Stimulated activated naive B cell treated with anti-CD40 and anti-IgM and Interleukin-4, amounts not matched to agents 10 μg/mL and 1 μg/mL and 100 μg/mL, for 72 hours (primary cell): ENCODE measurements around the gene HAUS2.

Source experiments
- ATAC-seq, 2 donors: fragments of 150-1000 bp; cut with Tn5 transposase; replicated peaks; 2 replicates each; pipeline ENCODE4 v1.10.0; 2021; ENCODE audit warnings: moderate library complexity in 1 of 2
- DNase-seq: peaks from one replicate; pipeline ENCODE4 v3.0.0; 2021
- H3K27ac Mint-ChIP-seq: one replicate; pipeline ENCODE4 v1.8.0; 2022; ENCODE audit warnings: mild to moderate bottlenecking, mixed read lengths
- H3K27me3 Mint-ChIP-seq, 2 donors: one replicate each; pipeline ENCODE4 v1.8.0; 2022; ENCODE audit warnings: mixed read lengths in 2 of 2
- H3K36me3 Mint-ChIP-seq, 2 donors: one replicate each; pipeline ENCODE4 v1.8.0; 2022; ENCODE audit warnings: mixed read lengths in 2 of 2, mild to moderate bottlenecking in 1 of 2
- H3K4me1 Mint-ChIP-seq, 2 donors: one replicate each; pipeline ENCODE4 v1.8.0; 2022; ENCODE audit warnings: mixed read lengths in 2 of 2, mild to moderate bottlenecking in 1 of 2
- H3K4me3 Mint-ChIP-seq, 2 donors: one replicate each; pipeline ENCODE4 v1.8.0; 2022; ENCODE audit warnings: mild to moderate bottlenecking in 2 of 2, mixed read lengths in 2 of 2, moderate library complexity in 1 of 2
- H3K9me3 Mint-ChIP-seq, 2 donors: one replicate each; pipeline ENCODE4 v1.8.0; 2022; ENCODE audit warnings: mixed read lengths in 2 of 2, mild to moderate bottlenecking in 1 of 2

The HAUS2 gene

GRCh38 chr15:42548249-42549031 lies at the start of gene HAUS2, which contains the start of gene LRRC57:
Gene HAUS2, plus strand, starts transcription at chr15:42548838. Its CDS starts 35 bp downstream, at chr15:42548873.
Gene LRRC57, minus strand, starts transcription at chr15:42548793. Its CDS starts 359 bp downstream, at chr15:42548434.
- H3K4me1 Mint-ChIP-seq: peaks cover 25 to 56% of the 10 kb centered on the region in 2 donors
- H3K27ac Mint-ChIP-seq: peak within 1 kb of the TSS; percentile 96
- ATAC-seq: peak; percentile 90 to 93
- H3K27me3 Mint-ChIP-seq: no peaks in the 10 kb centered on the region
- H3K4me3 Mint-ChIP-seq: peak within 1 kb of the TSS; percentile 94 to 95
- no peaks in the 10 kb centered on the region for H3K9me3 Mint-ChIP-seq
- peak; percentile 82 for DNase-seq
- H3K36me3 Mint-ChIP-seq: peaks cover 13 to 29% of the 10 kb centered on the region in 2 donors

DNA sequence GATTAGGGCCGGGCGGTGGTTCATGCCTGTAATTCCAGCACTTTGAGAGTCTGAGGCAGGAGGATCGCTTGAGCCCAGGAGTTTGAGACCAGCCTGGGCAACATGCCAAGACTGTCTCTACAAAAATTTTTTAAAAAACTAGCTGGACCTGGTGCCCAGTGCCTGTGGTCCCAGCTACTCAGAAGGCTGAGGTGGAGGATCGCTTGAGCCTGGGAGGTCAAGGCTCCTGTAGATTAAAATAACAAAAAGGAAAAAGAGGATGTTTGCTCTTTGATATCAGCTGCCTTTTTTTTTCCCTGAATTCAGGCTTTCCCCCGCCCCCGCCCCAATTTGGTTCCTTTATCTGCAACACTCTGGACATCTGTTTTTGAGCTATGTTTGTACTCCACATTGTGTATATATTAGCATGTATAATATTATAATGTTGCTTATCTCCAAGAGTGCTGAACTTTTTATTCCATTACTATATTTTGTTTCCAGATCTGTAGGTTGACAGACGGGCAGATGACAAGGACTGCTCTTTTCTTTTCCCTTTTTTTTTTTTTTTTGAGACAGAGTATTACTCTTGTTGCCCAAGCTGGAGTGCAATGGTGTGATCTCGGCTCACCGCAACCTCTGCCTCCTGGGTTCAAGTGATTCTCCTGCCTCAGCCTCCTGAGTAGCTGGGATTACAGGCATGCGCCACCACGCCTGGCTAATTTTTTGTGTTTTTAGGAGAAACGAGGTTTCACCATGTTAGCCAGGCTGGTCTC lies 48.6 kb upstream of the HAUS2 start:
- Mint-ChIP-seq H3K27me3 (no peaks in the 10 kb centered on the region), H3K4me3 (peak overlapping the region; percentile 19 to 28), H3K9me3 (no peaks in the 10 kb centered on the region), H3K27ac (peak overlapping the region; percentile 85), H3K4me1 (peaks cover 37 to 87% of the 10 kb centered on the region in 2 donors), H3K36me3 (peaks cover 14 to 22% of the 10 kb centered on the region in 2 donors)
- no peak for ATAC-seq
- DNase-seq: no peak

DNA sequence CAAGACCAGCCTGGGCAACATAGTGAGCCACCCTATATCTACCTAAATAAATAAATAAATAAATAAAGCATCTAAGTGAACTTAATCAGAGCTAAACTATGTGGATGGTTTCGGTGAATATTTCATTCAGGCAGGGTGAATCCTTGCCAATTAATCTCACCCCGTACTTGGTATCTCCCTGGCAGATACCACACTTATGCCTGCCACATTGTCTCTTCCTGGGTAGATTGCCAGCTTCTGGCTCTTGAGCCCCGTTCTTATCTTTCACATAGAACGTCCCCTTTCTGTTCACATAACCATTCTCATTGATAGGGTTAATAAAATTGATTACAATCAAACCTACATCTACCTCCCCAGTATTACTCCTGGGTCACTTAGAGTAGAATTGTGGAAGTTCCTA lies 46.2 kb upstream of the HAUS2 start:
- Mint-ChIP-seq H3K27me3 (no peaks in the 10 kb centered on the region), H3K9me3 (no peaks in the 10 kb centered on the region), H3K36me3 (peaks cover 11 to 17% of the 10 kb centered on the region in 2 donors), H3K4me1 (peaks cover 32 to 73% of the 10 kb centered on the region in 2 donors), H3K27ac (peak overlapping the region; percentile 31), H3K4me3 (no peak overlapping the region)
- DNase-seq (no peak), ATAC-seq (no peak)

DNA sequence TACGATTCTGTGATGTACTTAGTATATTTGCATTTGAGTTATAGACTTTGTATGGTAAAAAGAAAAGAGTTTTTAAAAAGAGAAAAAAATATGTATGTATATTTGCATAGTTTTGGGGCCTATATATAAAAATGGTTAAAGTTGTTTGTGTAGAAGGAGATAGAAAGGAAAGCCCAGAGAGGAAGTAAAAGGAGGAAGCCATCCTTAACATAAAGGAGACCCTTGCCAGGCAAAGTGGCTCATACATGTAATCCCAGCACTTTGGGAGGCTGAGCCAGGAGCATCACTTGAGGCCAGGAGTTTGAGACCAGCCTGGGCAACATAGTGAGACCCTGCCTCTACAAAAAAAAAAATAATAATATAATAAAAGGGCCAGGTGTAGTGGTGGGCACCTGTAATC lies 44.8 kb upstream of the HAUS2 start:
- H3K27ac Mint-ChIP-seq: no peak overlapping the region
- DNase-seq (no peak), ATAC-seq (peak; percentile 30 to 37)
- H3K4me3 Mint-ChIP-seq: peak overlapping the region; percentile 25 to 46
- H3K4me1 Mint-ChIP-seq: peaks cover 21 to 70% of the 10 kb centered on the region in 2 donors
- peaks cover 9 to 17% of the 10 kb centered on the region in 2 donors for H3K36me3 Mint-ChIP-seq
- H3K9me3 Mint-ChIP-seq: no peaks in the 10 kb centered on the region
- no peaks in the 10 kb centered on the region for H3K27me3 Mint-ChIP-seq

DNA sequence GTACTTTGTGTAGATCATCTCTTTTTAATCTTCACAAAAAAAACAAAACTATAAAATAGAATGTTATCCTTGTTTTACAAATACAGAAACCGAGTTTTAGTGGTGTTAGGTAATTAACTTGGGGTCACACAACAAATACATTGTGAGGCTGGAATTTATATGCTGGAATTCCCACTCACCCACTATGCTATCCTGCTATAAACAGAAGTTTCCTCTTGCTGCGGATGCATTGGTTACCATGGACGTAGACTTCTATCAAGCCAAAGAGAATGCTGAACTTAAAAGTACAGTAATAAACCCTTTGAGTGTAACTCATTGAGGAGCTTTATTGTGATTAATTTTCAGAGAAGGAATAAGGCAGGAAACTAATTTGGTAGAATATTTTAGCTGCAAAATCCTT lies 44.0 kb upstream of the HAUS2 start:
- Mint-ChIP-seq H3K4me3 (no peak overlapping the region), H3K27me3 (no peaks in the 10 kb centered on the region), H3K27ac (no peak overlapping the region), H3K4me1 (peaks cover 19 to 65% of the 10 kb centered on the region in 2 donors), H3K36me3 (peaks cover 6 to 15% of the 10 kb centered on the region in 2 donors), H3K9me3 (no peaks in the 10 kb centered on the region)
- no peak for DNase-seq
- ATAC-seq: peak in 1 of 2 donors; percentile 10

GRCh38 chr15:42507514-42507913 lies 41.1 kb upstream of the HAUS2 start:
- Mint-ChIP-seq H3K4me3 (no peak overlapping the region), H3K9me3 (no peaks in the 10 kb centered on the region), H3K36me3 (peaks cover 14 to 21% of the 10 kb centered on the region in 2 donors), H3K27me3 (no peaks in the 10 kb centered on the region), H3K27ac (no peak overlapping the region), H3K4me1 (peaks cover 24 to 53% of the 10 kb centered on the region in 2 donors)
- DNase-seq (no peak), ATAC-seq (no peak)

GRCh38 chr15:42508263-42508690 lies 40.4 kb upstream of the HAUS2 start:
- Mint-ChIP-seq H3K4me1 (peaks cover 24 to 45% of the 10 kb centered on the region in 2 donors), H3K36me3 (peaks cover 17 to 24% of the 10 kb centered on the region in 2 donors), H3K27me3 (no peaks in the 10 kb centered on the region), H3K27ac (peak overlapping the region; percentile 42), H3K9me3 (no peaks in the 10 kb centered on the region), H3K4me3 (no peak overlapping the region)
- DNase-seq: no peak
- ATAC-seq: no peak

DNA sequence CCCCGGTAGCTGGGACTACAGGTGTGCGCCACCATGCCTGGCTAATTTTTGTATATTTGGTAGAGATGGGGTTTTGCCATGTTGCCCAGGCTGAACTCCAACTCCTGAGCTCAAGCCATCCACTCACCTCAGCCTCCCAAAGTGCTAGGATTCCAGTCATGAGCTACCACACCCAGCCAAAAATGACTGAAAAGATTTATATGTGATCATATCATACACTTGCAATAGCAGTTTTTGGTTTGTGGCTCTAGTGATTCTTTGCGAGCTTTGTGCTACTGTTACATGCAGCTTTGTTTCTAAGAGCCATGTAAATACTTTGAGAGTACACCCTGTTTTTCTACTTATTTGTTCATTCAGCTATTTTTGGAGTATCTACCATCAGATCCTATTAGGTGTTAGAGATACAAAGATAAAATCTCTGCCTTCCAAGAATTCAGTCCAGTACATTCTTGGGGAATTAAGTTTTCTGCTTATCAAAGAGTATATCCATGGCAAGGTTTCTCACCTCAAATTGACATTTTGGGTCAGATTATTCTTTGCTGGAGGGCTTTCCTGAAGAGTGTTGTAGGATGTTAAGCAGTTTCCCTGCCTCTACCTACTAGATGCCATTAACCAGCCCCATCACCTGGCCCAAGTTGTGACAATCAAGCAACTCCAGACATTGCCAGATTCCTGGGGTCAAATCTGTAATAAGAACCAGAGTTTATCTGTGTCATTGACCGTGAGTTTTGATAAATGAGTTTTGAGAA lies 38.2 kb upstream of the HAUS2 start:
- no peak for DNase-seq
- Mint-ChIP-seq H3K9me3 (no peaks in the 10 kb centered on the region), H3K36me3 (peaks cover 24 to 37% of the 10 kb centered on the region in 2 donors), H3K4me3 (no peak overlapping the region), H3K4me1 (peaks cover 18 to 30% of the 10 kb centered on the region in 2 donors), H3K27me3 (no peaks in the 10 kb centered on the region), H3K27ac (no peak overlapping the region)
- ATAC-seq: no peak

GRCh38 chr15:42511007-42511391 lies 37.6 kb upstream of the HAUS2 start:
- Mint-ChIP-seq H3K4me1 (peaks cover 17 to 27% of the 10 kb centered on the region in 2 donors), H3K9me3 (no peaks in the 10 kb centered on the region), H3K4me3 (peak overlapping the region in 1 of 2 donors; percentile 6), H3K36me3 (peaks cover 28 to 42% of the 10 kb centered on the region in 2 donors), H3K27me3 (no peaks in the 10 kb centered on the region), H3K27ac (no peak overlapping the region)
- ATAC-seq: no peak
- DNase-seq: no peak

GRCh38 chr15:42523331-42523730 lies 25.3 kb upstream of the HAUS2 start:
- no peak overlapping the region for H3K4me3 Mint-ChIP-seq
- no peaks in the 10 kb centered on the region for H3K27me3 Mint-ChIP-seq
- H3K4me1 Mint-ChIP-seq: no peaks in the 10 kb centered on the region
- H3K27ac Mint-ChIP-seq: no peak overlapping the region
- no peaks in the 10 kb centered on the region for H3K9me3 Mint-ChIP-seq
- no peak for DNase-seq
- no peak for ATAC-seq
- H3K36me3 Mint-ChIP-seq: peaks cover 17 to 26% of the 10 kb centered on the region in 2 donors

DNA sequence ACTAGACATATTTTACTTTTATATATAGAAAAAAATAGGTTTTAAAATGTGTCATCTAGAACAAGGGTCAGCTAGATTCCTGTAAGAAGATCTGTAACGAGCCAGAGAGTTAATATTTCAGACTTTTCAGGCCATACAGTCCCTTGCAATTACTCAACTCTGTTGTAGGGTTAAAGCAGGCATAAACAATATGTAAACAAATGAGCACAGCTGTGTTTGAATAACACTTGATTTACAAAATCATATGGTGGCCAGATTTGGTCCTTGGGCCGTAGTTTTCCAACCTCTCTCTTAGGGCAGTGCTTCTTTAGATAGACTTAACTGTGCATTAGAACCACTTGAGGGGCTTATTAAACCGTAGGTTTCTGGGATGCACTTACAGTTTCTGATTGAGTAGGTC lies 19.7 kb upstream of the HAUS2 start:
- no peak for ATAC-seq
- Mint-ChIP-seq H3K4me1 (no peaks in the 10 kb centered on the region), H3K36me3 (peaks cover 23 to 28% of the 10 kb centered on the region in 2 donors), H3K4me3 (no peak overlapping the region), H3K9me3 (no peaks in the 10 kb centered on the region), H3K27ac (no peak overlapping the region), H3K27me3 (no peaks in the 10 kb centered on the region)
- DNase-seq: no peak

DNA sequence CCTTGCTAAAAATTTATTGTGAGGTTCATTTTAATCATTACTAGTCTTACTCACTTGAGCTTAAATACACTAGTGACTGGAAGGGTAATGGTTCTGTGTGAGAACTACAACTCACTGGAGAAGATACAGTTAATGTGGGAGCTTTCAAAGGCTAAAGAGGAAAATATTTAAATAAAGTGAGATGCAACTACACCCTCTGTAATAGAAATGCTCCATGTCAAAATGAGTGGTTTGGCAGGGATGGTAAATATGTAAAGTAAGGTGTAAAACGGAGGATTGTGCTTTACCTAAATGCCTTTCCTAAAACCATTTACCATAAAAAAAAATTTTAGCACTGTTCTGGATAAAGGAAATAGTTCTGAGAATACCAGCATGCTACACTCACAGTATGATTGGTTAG lies 15.4 kb upstream of the HAUS2 start:
- no peaks in the 10 kb centered on the region for H3K4me1 Mint-ChIP-seq
- H3K27me3 Mint-ChIP-seq: no peaks in the 10 kb centered on the region
- no peak for ATAC-seq
- no peak overlapping the region for H3K27ac Mint-ChIP-seq
- H3K9me3 Mint-ChIP-seq: no peaks in the 10 kb centered on the region
- DNase-seq: no peak
- no peak overlapping the region for H3K4me3 Mint-ChIP-seq
- peaks cover 29 to 45% of the 10 kb centered on the region in 2 donors for H3K36me3 Mint-ChIP-seq

GRCh38 chr15:42544853-42545629 lies 3.6 kb upstream of the HAUS2 start:
- H3K4me3 Mint-ChIP-seq: no peak overlapping the region
- no peak for DNase-seq

More at GRCh38 chr15:42544853-42545629, 3.6 kb upstream of the HAUS2 start:
- H3K27ac Mint-ChIP-seq: no peak overlapping the region
- peaks cover 19 to 40% of the 10 kb centered on the region in 2 donors for H3K4me1 Mint-ChIP-seq
- no peaks in the 10 kb centered on the region for H3K27me3 Mint-ChIP-seq
- peaks cover 18 to 37% of the 10 kb centered on the region in 2 donors for H3K36me3 Mint-ChIP-seq
- ATAC-seq: no peak
- H3K9me3 Mint-ChIP-seq: no peaks in the 10 kb centered on the region
